Karpas-422 (cell line): ENCODE measurements around the gene TNKS2. TPM values are rescaled to one million over a fixed set of nuclear protein-coding genes. Genes with fewer than 3 reads are reported as not detected.

Source experiments
- DNase-seq: peaks from one replicate; pipeline ENCODE4 v3.0.0-alpha.2; 2015
- H2AFZ ChIP-seq: fragments of 200-600 bp; sonication (generic); 2 replicates; pipeline ENCODE4 v1.6.1; 2014; ENCODE audit warnings: antibody characterized with exemption, low read length, mixed read lengths
- H3K27ac ChIP-seq: fragments of 200-600 bp; sonication (generic); 2 replicates; pipeline ENCODE4 v1.5.1; 2014; ENCODE audit warnings: mild to moderate bottlenecking, low read length, moderate library complexity
- H3K27me3 ChIP-seq: fragments of 200-600 bp; sonication (generic); 2 replicates; pipeline ENCODE4 v1.6.1; 2014; ENCODE audit warnings: low read length, mixed read lengths
- H3K36me3 ChIP-seq: fragments of 200-600 bp; sonication (generic); 2 replicates; pipeline ENCODE4 v1.6.1; 2014; ENCODE audit warnings: low read length, mixed read lengths; ENCODE audit not compliant: insufficient read depth
- H3K4me1 ChIP-seq: fragments of 200-600 bp; sonication (generic); 2 replicates; pipeline ENCODE4 v1.6.1; 2014; ENCODE audit warnings: mild to moderate bottlenecking, low read length, mixed read lengths
- H3K4me2 ChIP-seq: fragments of 200-600 bp; sonication (generic); 2 replicates; pipeline ENCODE4 v1.6.1; 2014; ENCODE audit warnings: low read length, low read depth, mild to moderate bottlenecking; ENCODE audit not compliant: poor library complexity, severe bottlenecking
- H3K4me3 ChIP-seq: fragments of 200-600 bp; sonication (generic); 2 replicates; pipeline ENCODE4 v1.5.1; 2014; ENCODE audit warnings: mild to moderate bottlenecking, antibody characterized with exemption, low read length, mixed read lengths
- H3K79me2 ChIP-seq: fragments of 200-600 bp; sonication (generic); 2 replicates; pipeline ENCODE4 v1.6.1; 2014; ENCODE audit warnings: mild to moderate bottlenecking, low read length, mixed read lengths
- H3K9ac ChIP-seq: fragments of 200-600 bp; sonication (generic); 2 replicates; pipeline ENCODE4 v1.6.0; 2014; ENCODE audit warnings: low read length
- H3K9me2 ChIP-seq: fragments of 200-600 bp; sonication (generic), shearing (Covaris generic); replicated peaks from 2 replicates; pipeline ENCODE4 v1.6.0; 2014; ENCODE audit warnings: mild to moderate bottlenecking, low read length, moderate library complexity; ENCODE audit not compliant: insufficient read depth
- H3K9me3 ChIP-seq: fragments of 300-700, 200-600 bp; sonication (generic); 2 replicates; pipeline ENCODE4 v1.6.1; 2014; ENCODE audit warnings: low read length, mixed read lengths
- H4K20me1 ChIP-seq: fragments of 200-600 bp; sonication (generic); 2 replicates; pipeline ENCODE4 v1.6.1; 2014; ENCODE audit warnings: mild to moderate bottlenecking, antibody characterized with exemption, low read length, low read depth; ENCODE audit not compliant: insufficient read depth
- total RNA-seq: library from RNA; depleted of rRNA; stranded (reverse); fragments of >200 nt; shearing (Covaris generic); gene quantifications from 2 replicates; pipeline ENCODE4 v1.2.3, GENCODE V29; 2014; ENCODE audit warnings: low replicate concordance

Gene TNKS2
- total RNA-seq, 1 experiment from 2014 or later = 23.6 TPM

GRCh38 chr10:91864744-91865143, 66.5 kb downstream of the TNKS2 start:
- Histone ChIP-seq H3K4me2 (no peak overlapping the region), H3K36me3 (no peaks in the 10 kb centered on the region; the same call in 1 of the 2 replicates), H3K9ac (no peak overlapping the region), H3K4me3 (no peak overlapping the region), H3K27ac (no peak overlapping the region), H3K9me2 (no peaks in the 10 kb centered on the region), H3K27me3 (no peaks in the 10 kb centered on the region), H2AFZ (no peak overlapping the region), H4K20me1 (no peaks in the 10 kb centered on the region), H3K79me2 (no peaks in the 10 kb centered on the region), H3K4me1 (no peaks in the 10 kb centered on the region), H3K9me3 (no peaks in the 10 kb centered on the region)
- no peak for DNase-seq

- no peak overlapping the region for H2AFZ ChIP-seq
These were observed 67.4 kb downstream of the TNKS2 start for GRCh38 chr10:91865562-91866081.

GRCh38 chr10:91875156-91875555, 76.9 kb downstream of the TNKS2 start:
- H3K27me3 ChIP-seq = no peaks in the 10 kb centered on the region
- no peak for DNase-seq
- no peaks in the 10 kb centered on the region for H3K9me3 ChIP-seq
- H3K4me1 ChIP-seq = no peaks in the 10 kb centered on the region
- no peak overlapping the region for H3K9ac ChIP-seq
- no peaks in the 10 kb centered on the region for H4K20me1 ChIP-seq
- H3K4me3 ChIP-seq = no peak overlapping the region
- H3K9me2 ChIP-seq = no peaks in the 10 kb centered on the region
- H3K27ac ChIP-seq = no peak overlapping the region
- H3K36me3 ChIP-seq = no peaks in the 10 kb centered on the region
- no peak overlapping the region for H3K4me2 ChIP-seq
- no peaks in the 10 kb centered on the region for H3K79me2 ChIP-seq
- no peak overlapping the region for H2AFZ ChIP-seq

More at GRCh38 chr10:91865562-91866081, 67.4 kb downstream of the TNKS2 start:
- H3K36me3 ChIP-seq = no peaks in the 10 kb centered on the region; the same call in 1 of the 2 replicates
- no peak overlapping the region for H3K4me3 ChIP-seq
- no peak overlapping the region for H3K4me2 ChIP-seq
- H3K9ac ChIP-seq = no peak overlapping the region
- no peaks in the 10 kb centered on the region for H3K79me2 ChIP-seq
- no peak overlapping the region for H3K27ac ChIP-seq
- no peaks in the 10 kb centered on the region for H4K20me1 ChIP-seq
- DNase-seq = no peak
- H3K27me3 ChIP-seq = no peaks in the 10 kb centered on the region
- no peaks in the 10 kb centered on the region for H3K9me2 ChIP-seq
- no peaks in the 10 kb centered on the region for H3K9me3 ChIP-seq
- no peaks in the 10 kb centered on the region for H3K4me1 ChIP-seq

GRCh38 chr10:91875779-91876178, 77.6 kb downstream of the TNKS2 start:
- no peak overlapping the region for H2AFZ ChIP-seq
- DNase-seq = no peak
- no peaks in the 10 kb centered on the region for H3K79me2 ChIP-seq
- no peak overlapping the region for H3K27ac ChIP-seq
- no peaks in the 10 kb centered on the region for H3K27me3 ChIP-seq
- H3K4me2 ChIP-seq = no peak overlapping the region
- no peaks in the 10 kb centered on the region for H3K9me3 ChIP-seq
- H3K9me2 ChIP-seq = no peaks in the 10 kb centered on the region
- H4K20me1 ChIP-seq = no peaks in the 10 kb centered on the region
- H3K4me1 ChIP-seq = no peaks in the 10 kb centered on the region
- no peak overlapping the region for H3K9ac ChIP-seq
- no peaks in the 10 kb centered on the region for H3K36me3 ChIP-seq
- no peak overlapping the region for H3K4me3 ChIP-seq

GRCh38 chr10:91879515-91880170, 81.4 kb downstream of the TNKS2 start:
- Histone ChIP-seq H3K27ac (no peak overlapping the region), H3K4me1 (peaks cover 5% of the 10 kb centered on the region)

GRCh38 chr10:91880310-91880709, 82.1 kb downstream of the TNKS2 start:
- no peaks in the 10 kb centered on the region for H3K9me2 ChIP-seq
- no peak overlapping the region for H3K27ac ChIP-seq
- H3K9ac ChIP-seq = no peak overlapping the region
- H3K4me1 ChIP-seq = peaks cover 5% of the 10 kb centered on the region
- H2AFZ ChIP-seq = no peak overlapping the region
- H3K4me2 ChIP-seq = no peak overlapping the region
- no peak for DNase-seq
- no peaks in the 10 kb centered on the region for H3K9me3 ChIP-seq
- no peaks in the 10 kb centered on the region for H3K79me2 ChIP-seq
- H3K4me3 ChIP-seq = no peak overlapping the region
- no peaks in the 10 kb centered on the region for H4K20me1 ChIP-seq
- no peaks in the 10 kb centered on the region for H3K36me3 ChIP-seq
- H3K27me3 ChIP-seq = no peaks in the 10 kb centered on the region

More at GRCh38 chr10:91879515-91880170, 81.4 kb downstream of the TNKS2 start:
- Histone ChIP-seq H3K9ac (no peak overlapping the region), H3K79me2 (no peaks in the 10 kb centered on the region), H2AFZ (no peak overlapping the region), H3K9me2 (no peaks in the 10 kb centered on the region), H3K4me3 (no peak overlapping the region), H3K27me3 (no peaks in the 10 kb centered on the region), H4K20me1 (no peaks in the 10 kb centered on the region), H3K36me3 (no peaks in the 10 kb centered on the region), H3K9me3 (no peaks in the 10 kb centered on the region), H3K4me2 (no peak overlapping the region)
- no peak for DNase-seq

- H3K9me2 ChIP-seq = no peaks in the 10 kb centered on the region
- no peaks in the 10 kb centered on the region for H3K27me3 ChIP-seq
- no peak overlapping the region for H3K4me3 ChIP-seq
- H3K9me3 ChIP-seq = no peaks in the 10 kb centered on the region
- H3K4me2 ChIP-seq = no peak overlapping the region
- H3K9ac ChIP-seq = no peak overlapping the region
- DNase-seq = no peak
- no peak overlapping the region for H2AFZ ChIP-seq
- no peaks in the 10 kb centered on the region for H3K36me3 ChIP-seq
- no peaks in the 10 kb centered on the region for H3K79me2 ChIP-seq
- H3K27ac ChIP-seq = no peak overlapping the region
- H4K20me1 ChIP-seq = no peaks in the 10 kb centered on the region
- H3K4me1 ChIP-seq = peaks cover 5% of the 10 kb centered on the region
These were observed 85.6 kb downstream of the TNKS2 start for GRCh38 chr10:91883549-91884444.

- DNase-seq = no peak
- Histone ChIP-seq H3K27me3 (no peaks in the 10 kb centered on the region), H3K9me2 (no peaks in the 10 kb centered on the region), H3K4me1 (peaks cover 5% of the 10 kb centered on the region), H3K4me3 (no peak overlapping the region), H3K4me2 (no peak overlapping the region), H4K20me1 (no peaks in the 10 kb centered on the region), H3K9ac (no peak overlapping the region), H2AFZ (no peak overlapping the region), H3K27ac (no peak overlapping the region), H3K79me2 (no peaks in the 10 kb centered on the region), H3K9me3 (no peaks in the 10 kb centered on the region), H3K36me3 (no peaks in the 10 kb centered on the region)
These were observed 86.3 kb downstream of the TNKS2 start for GRCh38 chr10:91884536-91884935.
